Mesothelial cell of epicardium (in vitro differentiated cells): ENCODE measurements around the gene TRAK2. TPM values are rescaled to one million over a fixed set of nuclear protein-coding genes. Genes with fewer than 3 reads are reported as not detected.

Experiments used
- DNase-seq, 2 experiments: peaks; one replicate each; pipeline ENCODE4 v3.0.0; 2021; ENCODE audit warnings: low spot score in 2 of 2; ENCODE audit not compliant: unreplicated experiment in 2 of 2
- H3K27ac Mint-ChIP-seq: 2 replicates; pipeline ENCODE4 v1.8.0; 2021; ENCODE audit warnings: mixed read lengths
- H3K27me3 Mint-ChIP-seq: 2 replicates; pipeline ENCODE4 v1.8.0; 2021; ENCODE audit warnings: low read depth, mixed read lengths
- H3K36me3 Mint-ChIP-seq: 2 replicates; pipeline ENCODE4 v1.8.0; 2021; ENCODE audit warnings: mixed read lengths
- H3K4me1 Mint-ChIP-seq: 2 replicates; pipeline ENCODE4 v1.8.0; 2021; ENCODE audit warnings: mixed read lengths
- H3K4me3 Mint-ChIP-seq: 2 replicates; pipeline ENCODE4 v1.8.0; 2021; ENCODE audit warnings: mild to moderate bottlenecking, moderate library complexity, mixed read lengths
- H3K9me3 Mint-ChIP-seq: 2 replicates; pipeline ENCODE4 v1.8.0; 2021; ENCODE audit warnings: mixed read lengths
- CTCF ChIP-seq: fragments of 200-600 bp; sonication (generic); IDR thresholded peaks from one replicate; pipeline ENCODE4 v1.5.0; 2021; ENCODE audit warnings: antibody characterized with exemption; ENCODE audit not compliant: unreplicated experiment
- total RNA-seq: library from RNA; stranded (reverse); gene quantifications from 3 replicates; pipeline ENCODE4 v1.2.1, GENCODE V29; 2021

TRAK2 gene
- total RNA-seq, 1 donor from 2014 or later: 21.5 TPM

GRCh38 chr2:201425952-201426351 is 25.3 kb downstream of the TRAK2 start:
- TF ChIP-seq CTCF: no peak
- H3K9me3 Mint-ChIP-seq: peaks cover 16% of the 10 kb centered on the region
- H3K27ac Mint-ChIP-seq: no peak overlapping the region
- no peak for DNase-seq
- H3K4me3 Mint-ChIP-seq: no peak overlapping the region
- H3K36me3 Mint-ChIP-seq: peaks cover 23% of the 10 kb centered on the region
- peaks cover 4% of the 10 kb centered on the region for H3K4me1 Mint-ChIP-seq
- no peaks in the 10 kb centered on the region for H3K27me3 Mint-ChIP-seq

GRCh38 chr2:201420442-201421113 is 30.7 kb downstream of the TRAK2 start:
- H3K36me3 Mint-ChIP-seq: peaks cover 11% of the 10 kb centered on the region
- no peak overlapping the region for H3K4me3 Mint-ChIP-seq
- H3K9me3 Mint-ChIP-seq: no peaks in the 10 kb centered on the region
- no peak overlapping the region for H3K27ac Mint-ChIP-seq
- H3K4me1 Mint-ChIP-seq: peaks cover 18% of the 10 kb centered on the region
- DNase-seq: no peak
- TF ChIP-seq CTCF: no peak
- no peaks in the 10 kb centered on the region for H3K27me3 Mint-ChIP-seq

- peaks cover 18% of the 10 kb centered on the region for H3K4me1 Mint-ChIP-seq
- TF ChIP-seq CTCF: no peak
- no peaks in the 10 kb centered on the region for H3K27me3 Mint-ChIP-seq
- H3K9me3 Mint-ChIP-seq: no peaks in the 10 kb centered on the region
- peaks cover 11% of the 10 kb centered on the region for H3K36me3 Mint-ChIP-seq
- DNase-seq: no peak
- H3K4me3 Mint-ChIP-seq: no peak overlapping the region
- peak overlapping the region; percentile 43 for H3K27ac Mint-ChIP-seq
These were observed 31.3 kb downstream of the TRAK2 start for GRCh38 chr2:201419986-201420385.

- Mint-ChIP-seq H3K36me3 (peaks cover 11% of the 10 kb centered on the region), H3K9me3 (no peaks in the 10 kb centered on the region), H3K27ac (peak overlapping the region; percentile 57), H3K4me3 (no peak overlapping the region), H3K4me1 (peaks cover 18% of the 10 kb centered on the region), H3K27me3 (no peaks in the 10 kb centered on the region)
- no peak for TF ChIP-seq CTCF
- DNase-seq: no peak
These were observed 32.1 kb downstream of the TRAK2 start for GRCh38 chr2:201419057-201419635.

GRCh38 chr2:201415149-201415548 is 36.1 kb downstream of the TRAK2 start:
- no peak overlapping the region for H3K27ac Mint-ChIP-seq
- no peak for DNase-seq
- no peaks in the 10 kb centered on the region for H3K27me3 Mint-ChIP-seq
- peaks cover 8% of the 10 kb centered on the region for H3K4me1 Mint-ChIP-seq
- no peak overlapping the region for H3K4me3 Mint-ChIP-seq
- no peak for TF ChIP-seq CTCF
- peaks cover 19% of the 10 kb centered on the region for H3K36me3 Mint-ChIP-seq
- peaks cover 5% of the 10 kb centered on the region for H3K9me3 Mint-ChIP-seq
